GM19025 (cell line): ENCODE data around the gene CNTF.

Experiments
- ATAC-seq: cut with Tn5 transposase; IDR thresholded peaks from one replicate; pipeline ENCODE4 v1.9.1; 2021; ENCODE audit warnings: mild to moderate bottlenecking, low read depth, moderate library complexity; ENCODE audit not compliant: unreplicated experiment

The CNTF gene

GRCh38 chr11:58641341-58641740 lies 18.9 kb downstream of the CNTF start:
- ATAC-seq, result no peak

- ATAC-seq, result no peak
Observed at GRCh38 chr11:58641803-58642581, 19.5 kb downstream of the CNTF start.

- no peak for ATAC-seq
Observed at GRCh38 chr11:58645854-58646253, 23.4 kb downstream of the CNTF start.

- peak; percentile 84 for ATAC-seq
Observed at GRCh38 chr11:58647141-58647699, 24.8 kb downstream of the CNTF start.

GRCh38 chr11:58647866-58648265 lies 25.4 kb downstream of the CNTF start:
- ATAC-seq, result no peak

- no peak for ATAC-seq
Observed at GRCh38 chr11:58649623-58650022, 27.2 kb downstream of the CNTF start.

- ATAC-seq, result no peak
Observed at GRCh38 chr11:58650496-58650895, 28.0 kb downstream of the CNTF start.

- no peak for ATAC-seq
Observed at GRCh38 chr11:58652726-58653280, 30.3 kb downstream of the CNTF start.

- ATAC-seq, result peak; percentile 77
Observed at GRCh38 chr11:58654079-58654907, 31.8 kb downstream of the CNTF start.

GRCh38 chr11:58654908-58655296 lies 32.4 kb downstream of the CNTF start:
- ATAC-seq, result no peak

- no peak for ATAC-seq
Observed at GRCh38 chr11:58656348-58656747, 33.9 kb downstream of the CNTF start.

- ATAC-seq, result no peak
Observed at GRCh38 chr11:58658623-58659022, 36.2 kb downstream of the CNTF start.

- no peak for ATAC-seq
Observed at GRCh38 chr11:58659404-58659803, 36.9 kb downstream of the CNTF start.

GRCh38 chr11:58659910-58660570 lies 37.6 kb downstream of the CNTF start:
- no peak for ATAC-seq

GRCh38 chr11:58671983-58672633 lies 49.6 kb downstream of the CNTF start:
- ATAC-seq, result no peak

GRCh38 chr11:58674609-58675008 lies 52.1 kb downstream of the CNTF start:
- no peak for ATAC-seq
